ENCODE data around the gene ZNF512. TPM values are rescaled to one million over a fixed set of nuclear protein-coding genes. Genes with fewer than 3 reads are reported as not detected.
"Not testable (repeated sequence)": the region's sequence is repeated elsewhere in the genome, so short reads cannot be mapped to it uniquely, and the experiment has no call there.

Gene ZNF512
- total RNA-seq, 5 donors from 2014 or later (not counting 1 experiment from before 2014, with no cell fraction given) = 38.9 to 52.1 (median 49.7) TPM

DNA sequence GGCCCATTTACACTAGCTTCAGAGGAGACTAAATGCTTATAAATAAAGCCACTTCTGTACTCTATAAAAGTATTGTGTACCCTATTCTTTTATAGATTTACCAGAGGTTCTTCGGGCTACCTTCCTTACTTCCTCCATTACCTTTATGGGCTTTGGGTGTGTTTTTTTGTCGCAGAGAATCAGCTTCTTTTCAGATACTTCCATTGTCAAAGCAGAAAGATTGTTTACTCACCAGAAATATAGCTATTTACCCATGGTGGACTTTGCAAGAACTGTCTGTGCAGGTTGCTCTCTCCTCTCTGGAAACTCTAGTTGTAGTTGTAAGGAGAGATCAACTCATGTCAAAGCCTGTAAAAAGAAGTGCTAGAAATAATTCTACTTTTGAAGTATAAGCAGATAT is 31.1 kb downstream of the ZNF512 start:
- WGBS (ENCODE audit: insufficient coverage) = no CpG with 5 or more reads among the region's 2 CpGs
- H3K27me3 ChIP-seq (replicated peaks in 1 of 2; ENCODE audit: control insufficient read depth in 2 of 2, extremely low read depth in 1 of 2, insufficient read depth in 2 of 2, low read length in 1 of 2) = no peaks in the 10 kb centered on the region
- H3K4me3 Mint-ChIP-seq = no peak overlapping the region
- ATAC-seq (replicated peaks in 1 of 4) (no peak), DNase-seq (no peak)
- H3K4me3 ChIP-seq (ENCODE audit: control insufficient read depth in 1 of 2, extremely low read depth in 1 of 2, low read length in 1 of 2) = no peak overlapping the region
- H3K36me3 Mint-ChIP-seq = peaks cover 49% of the 10 kb centered on the region
- no peaks in the 10 kb centered on the region for H3K9me3 ChIP-seq
- peaks cover 3 to 10% (median 4%) of the 10 kb centered on the region in 3 donors for H3K4me1 Mint-ChIP-seq
- CTCF ChIA-PET = interaction anchor here in 1 of 2 donors (0.7 kb wide), 1 partner anchor 58 kb away, joined by 4 read pairs; no protein-coding TSS in a partner anchor
- H3K27ac ChIP-seq (ENCODE audit: low read length) = no peak overlapping the region
- no peaks in the 10 kb centered on the region for H3K9me3 Mint-ChIP-seq
- no peak overlapping the region for H3K27ac Mint-ChIP-seq
- peaks cover 11 to 78% of the 10 kb centered on the region in 2 donors for H3K36me3 ChIP-seq (ENCODE audit: control insufficient read depth in 2 of 2, extremely low read depth in 1 of 2, insufficient read depth in 1 of 2, low read length in 1 of 2)
- H3K27me3 Mint-ChIP-seq = no peaks in the 10 kb centered on the region
- no peaks in the 10 kb centered on the region for H3K4me1 ChIP-seq (ENCODE audit: control insufficient read depth in 1 of 2, extremely low read depth in 1 of 2, insufficient read depth in 2 of 2, low read length in 2 of 2)
- POLR2A ChIA-PET = interaction anchor here in 1 of 2 donors (0.8 kb wide), 1 partner anchor 8 kb away, joined by 3 read pairs; no protein-coding TSS in a partner anchor

DNA sequence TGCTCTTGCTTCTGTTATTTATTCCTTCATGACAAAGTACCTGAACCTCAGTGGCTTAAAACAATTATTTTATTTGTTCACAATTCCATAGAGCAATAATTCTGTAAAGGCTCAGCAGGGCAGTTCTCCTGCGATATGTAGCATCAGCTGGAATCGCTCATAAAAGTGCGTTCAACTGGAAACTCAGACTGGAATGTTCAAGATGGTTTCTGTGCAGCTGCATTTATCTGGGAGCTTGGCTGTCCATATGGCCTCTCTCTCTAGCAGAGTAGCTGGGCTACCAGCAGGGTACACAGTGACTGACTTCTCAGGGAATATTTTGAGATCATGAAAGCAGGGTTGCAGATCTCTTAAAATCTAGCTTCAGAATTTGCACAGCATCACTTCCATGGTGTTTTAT is 32.5 kb downstream of the ZNF512 start:
- CTCF ChIA-PET = no interaction called here
- Mint-ChIP-seq H3K27ac (no peak overlapping the region), H3K4me3 (no peak overlapping the region), H3K36me3 (peaks cover 54% of the 10 kb centered on the region), H3K27me3 (no peaks in the 10 kb centered on the region), H3K9me3 (no peaks in the 10 kb centered on the region), H3K4me1 (peaks cover 3 to 10% (median 4%) of the 10 kb centered on the region in 3 donors)
- Histone ChIP-seq H3K27me3 (replicated peaks in 1 of 2; ENCODE audit: control insufficient read depth in 2 of 2, extremely low read depth in 1 of 2, insufficient read depth in 2 of 2, low read length in 1 of 2) (no peaks in the 10 kb centered on the region), H3K27ac (ENCODE audit: low read length) (no peak overlapping the region), H3K9me3 (no peaks in the 10 kb centered on the region), H3K4me1 (ENCODE audit: control insufficient read depth in 1 of 2, extremely low read depth in 1 of 2, insufficient read depth in 2 of 2, low read length in 2 of 2) (no peaks in the 10 kb centered on the region), H3K4me3 (ENCODE audit: control insufficient read depth in 1 of 2, extremely low read depth in 1 of 2, low read length in 1 of 2) (no peak overlapping the region), H3K36me3 (ENCODE audit: control insufficient read depth in 2 of 2, extremely low read depth in 1 of 2, insufficient read depth in 1 of 2, low read length in 1 of 2) (peaks cover 4 to 75% of the 10 kb centered on the region in 2 donors)
- ATAC-seq (replicated peaks in 1 of 4) (no peak), DNase-seq (no peak)
- POLR2A ChIA-PET = no interaction called here
- 100% methylated on average over 3 of the region's 3 CpGs for WGBS (ENCODE audit: insufficient coverage)

DNA sequence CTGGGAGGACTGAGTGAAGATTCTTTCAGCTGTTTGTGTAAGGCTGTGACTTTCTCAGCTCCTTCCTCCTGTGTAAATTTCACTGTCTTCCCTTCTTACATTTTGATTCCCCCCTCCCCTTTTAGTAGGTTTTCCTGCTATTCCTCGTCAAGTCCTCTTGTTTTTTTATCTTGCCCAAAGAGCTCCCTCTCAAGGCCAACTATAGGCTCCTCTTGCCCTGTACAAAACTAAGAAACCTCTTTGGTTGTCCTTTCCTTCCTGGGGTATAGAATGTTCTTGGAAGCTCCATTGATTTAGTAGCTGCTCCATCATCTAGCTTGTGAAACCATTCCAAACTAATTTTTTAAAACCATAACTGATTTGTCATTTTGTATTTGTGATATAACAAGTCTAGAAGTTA is 38.7 kb downstream of the ZNF512 start:
- H3K27me3 Mint-ChIP-seq = no peaks in the 10 kb centered on the region
- no peaks in the 10 kb centered on the region for H3K4me1 ChIP-seq (ENCODE audit: control insufficient read depth in 1 of 2, extremely low read depth in 1 of 2, insufficient read depth in 2 of 2, low read length in 2 of 2)
- no peak overlapping the region for H3K27ac ChIP-seq (ENCODE audit: low read length)
- CTCF ChIA-PET = no interaction called here
- no peaks in the 10 kb centered on the region for H3K9me3 ChIP-seq
- no peak overlapping the region for H3K4me3 Mint-ChIP-seq
- H3K36me3 ChIP-seq (ENCODE audit: control insufficient read depth in 2 of 2, extremely low read depth in 1 of 2, insufficient read depth in 1 of 2, low read length in 1 of 2) = peaks cover 4 to 74% of the 10 kb centered on the region in 2 donors
- no peaks in the 10 kb centered on the region for H3K27me3 ChIP-seq (replicated peaks in 1 of 2; ENCODE audit: control insufficient read depth in 2 of 2, extremely low read depth in 1 of 2, insufficient read depth in 2 of 2, low read length in 1 of 2)
- ATAC-seq (replicated peaks in 1 of 4) (no peak), DNase-seq (no peak)
- H3K27ac Mint-ChIP-seq = no peak overlapping the region
- POLR2A ChIA-PET = interaction anchor here in 1 of 2 donors (0.9 kb wide), 1 partner anchor 8 kb away, joined by 3 read pairs; no protein-coding TSS in a partner anchor
- no CpG with 5 or more reads among the region's 1 CpG for WGBS (ENCODE audit: insufficient coverage)
- H3K9me3 Mint-ChIP-seq = no peaks in the 10 kb centered on the region
- H3K4me3 ChIP-seq (ENCODE audit: control insufficient read depth in 1 of 2, extremely low read depth in 1 of 2, low read length in 1 of 2) = no peak overlapping the region
- peaks cover 0 to 1% (median under 1%) of the 10 kb centered on the region in 3 donors for H3K4me1 Mint-ChIP-seq
- H3K36me3 Mint-ChIP-seq = peaks cover 55% of the 10 kb centered on the region

DNA sequence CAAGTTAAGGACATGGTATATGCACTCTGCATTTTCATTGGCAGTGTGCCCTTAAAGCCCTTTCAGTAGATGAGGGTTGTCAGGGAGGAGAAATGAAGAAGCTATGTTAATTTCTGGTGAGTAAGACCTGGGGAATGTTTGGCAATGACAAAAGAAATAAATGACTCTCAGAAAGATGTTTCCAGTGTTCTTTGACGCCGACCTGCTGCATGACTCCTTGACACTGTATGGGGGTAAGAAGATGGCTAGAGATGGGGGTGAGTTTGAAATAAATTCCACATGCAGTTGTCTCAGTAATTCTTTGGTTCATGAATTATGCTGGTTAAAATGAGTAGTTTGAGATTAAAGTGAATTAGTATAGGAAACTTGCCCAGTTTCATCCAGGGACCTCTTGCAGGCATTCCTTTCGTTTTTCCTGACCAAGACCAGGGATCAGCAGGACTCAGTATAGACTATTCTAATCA is 40.1 kb downstream of the ZNF512 start:
- Mint-ChIP-seq H3K36me3 (peaks cover 46% of the 10 kb centered on the region), H3K27me3 (no peaks in the 10 kb centered on the region), H3K4me3 (no peak overlapping the region), H3K4me1 (peaks cover 0 to 13% (median 12%) of the 10 kb centered on the region in 3 donors), H3K9me3 (no peaks in the 10 kb centered on the region), H3K27ac (no peak overlapping the region)
- ChIA-PET CTCF (no interaction called here), POLR2A (interaction anchor here in 1 of 2 donors (0.6 kb wide), 1 partner anchor 435 kb away, joined by 3 read pairs; no protein-coding TSS in a partner anchor)
- DNase-seq (no peak), ATAC-seq (replicated peaks in 1 of 4) (no peak)
- Histone ChIP-seq H3K27me3 (replicated peaks in 1 of 2; ENCODE audit: control insufficient read depth in 2 of 2, extremely low read depth in 1 of 2, insufficient read depth in 2 of 2, low read length in 1 of 2) (no peaks in the 10 kb centered on the region), H3K36me3 (ENCODE audit: control insufficient read depth in 2 of 2, extremely low read depth in 1 of 2, insufficient read depth in 1 of 2, low read length in 1 of 2) (peaks cover 0 to 60% of the 10 kb centered on the region in 2 donors), H3K4me1 (ENCODE audit: control insufficient read depth in 1 of 2, extremely low read depth in 1 of 2, insufficient read depth in 2 of 2, low read length in 2 of 2) (peaks cover under 1 to 1% of the 10 kb centered on the region in 2 experiments), H3K27ac (ENCODE audit: low read length) (no peak overlapping the region), H3K9me3 (no peaks in the 10 kb centered on the region), H3K4me3 (ENCODE audit: control insufficient read depth in 1 of 2, extremely low read depth in 1 of 2, low read length in 1 of 2) (no peak overlapping the region)
- 100% methylated on average over 2 of the region's 3 CpGs for WGBS (ENCODE audit: insufficient coverage)

DNA sequence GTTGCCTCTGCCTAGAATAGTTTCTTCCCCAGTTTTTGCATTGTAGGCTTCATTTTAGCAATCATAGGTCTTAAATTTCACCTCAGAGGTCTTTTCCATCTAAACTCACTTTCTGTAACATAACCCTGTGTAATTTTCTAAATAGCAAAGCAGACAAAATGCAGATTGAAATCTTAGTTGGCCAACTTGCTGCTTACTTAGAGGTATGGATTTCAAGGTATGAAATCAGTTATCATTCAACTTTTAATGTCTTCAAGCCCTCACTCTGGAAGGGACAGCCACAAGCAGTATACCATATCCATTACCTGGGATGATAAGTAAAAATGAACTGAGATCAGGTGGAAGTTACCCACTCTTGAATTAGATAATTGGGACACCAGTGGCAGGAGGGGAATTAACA is 42.1 kb downstream of the ZNF512 start:
- CTCF ChIA-PET = no interaction called here
- Mint-ChIP-seq H3K4me3 (no peak overlapping the region), H3K27ac (peak overlapping the region in 1 of 2 donors; percentile 5), H3K9me3 (no peaks in the 10 kb centered on the region), H3K4me1 (peaks cover 0 to 16% (median 13%) of the 10 kb centered on the region in 3 donors), H3K36me3 (peaks cover 38% of the 10 kb centered on the region), H3K27me3 (no peaks in the 10 kb centered on the region)
- POLR2A ChIA-PET = no interaction called here
- H3K36me3 ChIP-seq (ENCODE audit: control insufficient read depth in 2 of 2, extremely low read depth in 1 of 2, insufficient read depth in 1 of 2, low read length in 1 of 2) = peaks cover 0 to 45% of the 10 kb centered on the region in 2 donors
- ATAC-seq (replicated peaks in 1 of 4) (no peak), DNase-seq (no peak)
- no peaks in the 10 kb centered on the region for H3K9me3 ChIP-seq
- H3K4me1 ChIP-seq (ENCODE audit: control insufficient read depth in 1 of 2, extremely low read depth in 1 of 2, insufficient read depth in 2 of 2, low read length in 2 of 2) = peaks cover 12 to 17% of the 10 kb centered on the region in 2 experiments
- H3K4me3 ChIP-seq (ENCODE audit: control insufficient read depth in 1 of 2, extremely low read depth in 1 of 2, low read length in 1 of 2) = no peak overlapping the region
- H3K27me3 ChIP-seq (replicated peaks in 1 of 2; ENCODE audit: control insufficient read depth in 2 of 2, extremely low read depth in 1 of 2, insufficient read depth in 2 of 2, low read length in 1 of 2) = no peaks in the 10 kb centered on the region
- H3K27ac ChIP-seq (ENCODE audit: low read length) = no peak overlapping the region

GRCh38 chr2:27626323-27626722 is 43.5 kb downstream of the ZNF512 start:
- H3K27me3 ChIP-seq (replicated peaks in 1 of 2; ENCODE audit: control insufficient read depth in 2 of 2, extremely low read depth in 1 of 2, insufficient read depth in 2 of 2, low read length in 1 of 2); H3K27ac ChIP-seq (ENCODE audit: low read length); DNase-seq; H3K4me3 ChIP-seq (ENCODE audit: control insufficient read depth in 1 of 2, extremely low read depth in 1 of 2, low read length in 1 of 2); H3K9me3 Mint-ChIP-seq; H3K4me3 Mint-ChIP-seq; H3K27me3 Mint-ChIP-seq; H3K9me3 ChIP-seq; ATAC-seq (replicated peaks in 1 of 4); H3K27ac Mint-ChIP-seq: not testable (repeated sequence)
- WGBS (ENCODE audit: insufficient coverage) = no CpG with 5 or more reads among the region's 1 CpG
- Mint-ChIP-seq H3K4me1 (peaks cover 7 to 29% (median 23%) of the 10 kb centered on the region in 3 donors), H3K36me3 (peaks cover 36% of the 10 kb centered on the region)
- Histone ChIP-seq H3K36me3 (ENCODE audit: control insufficient read depth in 2 of 2, extremely low read depth in 1 of 2, insufficient read depth in 1 of 2, low read length in 1 of 2) (peaks cover 0 to 40% of the 10 kb centered on the region in 2 donors), H3K4me1 (ENCODE audit: control insufficient read depth in 1 of 2, extremely low read depth in 1 of 2, insufficient read depth in 2 of 2, low read length in 2 of 2) (peaks cover 12 to 22% of the 10 kb centered on the region in 2 experiments)
- ChIA-PET POLR2A (interaction anchor here in 1 of 2 donors (0.9 kb wide), 1 partner anchor 23 kb away, joined by 4 read pairs; no protein-coding TSS in a partner anchor), CTCF (interaction anchor here in 1 of 2 donors (0.6 kb wide), 1 partner anchor 100 kb away, joined by 7 read pairs; no protein-coding TSS in a partner anchor)

Data from T-cell (primary cell).